ENCODE data around the gene CRELD2.

Gene CRELD2

DNA sequence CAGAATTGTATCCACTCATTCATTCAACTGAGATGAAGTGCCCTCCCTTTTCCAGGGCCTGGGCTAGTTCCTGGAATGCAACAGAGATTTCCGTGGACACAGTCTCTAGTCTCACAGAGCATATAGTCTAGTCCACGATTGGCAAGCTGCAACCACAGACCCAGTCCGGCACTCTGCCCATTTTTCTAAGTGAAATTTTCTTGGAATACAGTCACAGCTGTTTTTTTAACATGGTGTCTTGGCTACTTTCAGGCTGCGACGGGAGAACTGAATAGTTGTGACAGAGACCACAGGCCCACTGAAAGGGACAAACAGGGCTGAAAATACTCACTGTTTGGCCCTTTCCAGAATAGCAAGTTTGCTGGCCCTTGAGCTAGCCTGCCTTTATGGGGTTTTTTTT, 29.4 kb upstream of the CRELD2 start:
- DNase-seq = no peak

DNA sequence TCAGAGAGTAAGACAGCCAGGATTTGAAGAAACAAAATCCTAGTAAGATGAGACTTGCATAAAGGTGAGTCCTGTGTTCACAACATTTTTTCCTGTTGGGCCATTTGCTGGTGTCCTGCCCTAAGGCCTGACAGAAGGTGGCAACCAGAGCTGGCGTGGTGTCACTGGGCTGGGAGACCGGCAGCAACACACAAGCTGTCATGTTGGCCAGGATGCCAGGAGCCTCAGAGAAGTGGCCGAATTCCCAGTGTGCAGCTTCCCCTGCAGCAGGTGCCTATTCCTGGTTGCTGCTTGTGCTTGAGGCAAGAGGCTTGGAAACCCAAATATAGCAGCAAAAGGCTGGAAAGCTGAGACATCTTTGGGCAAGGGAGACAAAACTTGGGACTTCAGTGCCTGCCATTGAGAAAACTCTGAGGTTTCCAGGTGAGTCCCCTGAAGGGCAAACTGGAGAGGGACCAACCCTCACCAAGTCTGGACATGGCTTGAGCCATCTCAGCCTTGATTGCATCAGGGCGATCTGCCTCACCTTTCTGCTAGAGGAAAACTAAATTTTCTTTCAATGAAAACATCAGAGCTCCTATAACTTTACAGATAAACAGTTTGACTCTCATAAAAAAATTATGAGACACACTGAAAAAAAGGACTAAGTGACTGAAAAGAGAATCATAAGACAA, 26.1 kb upstream of the CRELD2 start:
- no peak for DNase-seq

GRCh38 chr22:49893025-49893424, 25.4 kb upstream of the CRELD2 start:
- DNase-seq = no peak

GRCh38 chr22:49894322-49895054, 23.9 kb upstream of the CRELD2 start:
- DNase-seq = no peak

DNA sequence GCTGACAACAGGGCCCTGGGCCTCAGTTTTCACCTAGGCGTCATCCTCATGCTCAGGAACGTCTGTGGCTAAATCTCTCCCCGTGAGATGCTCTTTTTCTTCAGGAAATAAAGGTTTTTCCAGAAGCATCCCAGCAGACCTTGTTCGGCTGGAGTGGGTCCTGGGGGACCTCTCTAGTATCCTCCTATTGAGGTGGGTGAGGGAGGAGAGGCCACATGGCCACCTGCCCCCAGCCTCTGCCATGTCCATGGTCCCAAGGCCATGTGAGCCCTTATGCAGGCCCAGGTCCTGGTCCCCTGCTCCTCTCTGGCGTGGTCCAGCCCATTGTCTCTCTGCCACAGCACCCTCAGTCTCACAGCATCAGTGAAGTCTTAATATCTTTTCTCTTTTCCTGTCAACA, 22.2 kb upstream of the CRELD2 start:
- DNase-seq = no peak

DNA sequence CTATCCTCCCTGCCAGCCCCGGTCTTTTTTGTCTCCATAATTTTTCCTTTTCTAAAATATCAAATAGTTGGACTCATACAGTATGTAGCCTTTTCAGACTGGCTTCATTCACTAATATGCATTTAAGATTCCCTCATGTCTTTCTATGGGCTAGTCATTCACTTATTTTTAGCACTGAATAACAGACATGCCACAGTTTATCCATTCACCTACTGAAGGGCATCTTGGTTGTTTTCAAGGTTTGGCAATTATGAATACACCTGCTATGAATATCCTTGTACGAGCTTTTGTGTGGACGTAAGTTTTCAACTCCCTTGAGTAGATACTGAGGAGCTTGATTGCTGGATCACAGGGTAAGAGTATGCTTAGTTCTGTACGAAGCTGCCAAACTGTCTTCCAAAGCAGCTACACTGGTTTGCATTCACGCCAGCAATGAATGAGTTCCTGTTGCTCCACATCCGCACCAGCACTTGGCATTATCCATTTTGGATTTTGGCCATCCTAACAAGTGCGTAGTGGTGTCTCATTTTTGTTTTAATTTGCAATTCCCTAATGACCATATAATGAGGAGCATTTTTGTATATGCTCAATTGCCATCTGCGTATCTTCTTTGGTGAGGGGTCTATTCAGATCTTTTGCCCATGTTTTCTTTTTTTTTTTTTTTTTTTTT, 21.3 kb upstream of the CRELD2 start:
- no peak for DNase-seq

DNA sequence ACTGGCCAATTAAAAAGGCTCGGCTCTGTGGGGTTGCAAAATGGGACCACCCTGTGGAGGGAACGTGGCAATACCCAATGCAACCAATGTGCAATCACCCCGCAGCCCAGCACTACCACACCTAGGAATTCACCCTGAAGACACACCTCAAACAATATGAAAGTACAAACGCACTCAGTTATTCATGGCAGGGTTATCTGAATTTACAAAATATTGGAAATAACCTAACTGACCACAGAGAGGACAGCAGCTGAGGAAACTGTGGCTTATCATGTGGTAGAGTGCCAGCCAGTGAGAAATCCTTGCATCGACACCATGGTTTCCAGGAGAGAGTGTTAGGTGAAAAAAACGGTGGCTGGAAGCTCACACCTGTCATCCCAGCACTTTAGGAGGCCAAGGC, 18.9 kb upstream of the CRELD2 start:
- DNase-seq = no peak

GRCh38 chr22:49900441-49901230, 17.8 kb upstream of the CRELD2 start:
- no peak for DNase-seq

DNA sequence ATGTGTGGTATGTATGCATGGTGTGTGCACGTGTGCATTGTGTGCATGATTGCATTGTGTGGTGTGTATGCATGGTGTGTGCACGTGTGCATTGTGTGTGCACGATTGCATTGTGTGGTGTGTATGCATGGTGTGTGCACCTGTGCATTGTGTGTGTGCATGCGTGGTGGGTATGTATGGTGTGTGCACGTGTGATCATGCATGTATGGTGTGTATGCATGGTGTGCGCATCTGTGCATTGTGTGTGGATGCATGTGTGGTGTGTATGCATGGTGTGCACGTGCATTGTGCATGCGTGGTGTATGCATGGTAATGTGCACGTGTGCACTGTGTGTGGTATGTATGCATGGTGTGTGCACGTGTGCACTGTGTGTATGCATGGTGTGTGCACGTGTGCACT, 17.0 kb upstream of the CRELD2 start:
- DNase-seq = no peak

DNA sequence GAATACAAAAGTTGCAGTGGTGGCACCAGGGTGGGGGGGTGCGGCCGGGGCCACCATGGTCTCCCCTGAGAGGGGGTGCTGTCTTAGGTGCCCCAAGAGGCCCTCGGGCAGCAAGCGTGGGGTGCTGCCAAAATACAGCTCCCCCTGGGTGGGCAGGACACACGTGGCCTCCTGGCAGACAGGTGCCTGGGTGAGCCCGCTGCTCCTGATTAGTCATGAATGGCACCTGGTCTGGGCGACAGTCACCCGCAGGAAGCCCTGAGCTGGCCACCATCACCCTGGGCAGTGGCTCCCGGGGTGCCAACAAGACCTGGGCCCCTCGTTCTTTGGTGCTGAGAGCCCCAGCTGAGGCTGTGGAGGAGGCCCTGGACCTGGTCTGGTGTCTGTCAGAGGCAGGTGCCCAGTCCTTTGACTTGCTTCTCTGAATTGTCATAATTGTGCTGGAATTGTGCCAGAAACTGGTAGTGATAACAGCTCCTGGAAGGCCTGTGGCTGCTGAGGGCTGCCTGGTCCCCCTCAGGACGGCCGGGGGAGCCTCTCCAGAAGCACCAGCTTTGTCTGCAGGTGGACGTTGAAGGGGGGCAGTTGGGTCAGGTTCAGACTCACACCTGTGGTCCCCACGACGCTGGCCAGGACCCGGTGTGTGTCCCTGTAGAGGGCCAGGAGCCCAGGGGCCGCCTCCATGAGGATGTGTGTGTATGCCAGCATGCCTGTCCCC, 15.0 kb upstream of the CRELD2 start:
- DNase-seq = no peak

DNA sequence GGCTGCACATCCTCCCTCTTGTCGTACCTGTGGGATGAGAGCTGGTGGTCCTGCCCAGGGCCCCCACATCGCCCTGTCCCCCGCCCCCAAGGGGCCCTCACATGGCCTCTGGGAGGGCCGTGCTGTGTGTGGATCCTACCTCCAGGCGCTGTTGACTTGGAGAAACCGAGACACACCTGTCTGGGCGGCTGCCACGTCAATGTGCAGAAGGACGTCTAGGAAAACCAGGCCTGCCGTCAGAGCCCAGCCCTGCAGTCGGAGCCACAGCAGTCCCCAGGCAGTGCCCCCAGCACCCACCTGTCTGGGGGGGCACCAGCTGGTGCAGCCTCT, 14.4 kb upstream of the CRELD2 start:
- DNase-seq = no peak

DNA sequence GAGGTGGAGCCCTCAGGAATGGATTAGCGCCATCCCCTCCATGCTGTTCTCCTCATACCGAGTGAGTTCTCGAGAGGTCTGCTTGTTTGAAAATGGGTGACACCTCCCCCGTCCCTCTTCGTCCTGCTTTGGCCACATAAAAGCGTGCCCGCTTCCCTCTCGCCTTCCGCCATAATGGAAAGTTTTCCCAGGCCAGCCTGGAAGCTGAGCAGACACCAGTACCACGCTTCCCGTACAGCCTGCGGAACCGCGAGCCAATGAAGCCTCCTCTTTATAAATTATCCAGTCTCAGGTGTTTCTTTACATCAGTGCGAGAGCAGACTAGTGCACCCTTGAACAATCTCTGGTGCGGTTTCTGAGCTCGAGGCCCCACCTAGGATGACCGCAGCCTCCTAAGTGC, 13.0 kb upstream of the CRELD2 start:
- no peak for DNase-seq

DNA sequence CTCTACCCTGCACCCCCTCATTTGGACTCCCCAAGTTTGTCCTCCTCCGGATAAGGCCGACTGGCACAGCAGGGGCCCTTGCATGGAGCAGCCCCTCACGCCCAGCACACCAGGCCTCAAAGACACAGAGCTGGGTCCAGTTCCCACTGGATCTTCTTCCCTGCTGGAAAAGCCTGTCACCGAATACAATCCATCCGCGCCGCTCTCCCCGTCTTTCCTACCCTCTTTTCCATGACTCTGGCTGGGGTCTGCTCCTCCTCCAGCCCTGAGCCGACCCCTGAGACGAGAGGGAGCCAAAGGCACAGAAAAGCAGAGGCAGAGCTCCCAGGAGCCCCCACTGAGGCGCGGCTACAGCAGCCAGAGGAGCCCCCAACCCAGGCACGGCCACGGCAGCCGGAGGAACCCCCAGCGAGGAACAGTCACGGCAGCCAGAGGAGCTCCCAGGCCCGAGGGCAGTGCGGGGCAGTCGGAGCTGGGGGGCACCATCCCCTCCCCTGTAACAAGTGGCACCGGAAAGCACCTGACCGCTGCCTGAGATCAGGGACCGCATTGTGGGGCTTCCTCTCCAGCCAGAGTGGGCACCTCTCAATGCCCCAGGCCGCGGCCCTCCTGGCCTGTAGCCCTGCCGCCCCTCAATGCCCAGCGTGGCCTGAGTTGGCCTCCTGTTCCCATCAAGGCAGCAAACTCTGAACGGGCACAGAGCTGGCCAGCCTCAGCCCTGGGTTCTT, 12.2 kb upstream of the CRELD2 start:
- no peak for DNase-seq

DNA sequence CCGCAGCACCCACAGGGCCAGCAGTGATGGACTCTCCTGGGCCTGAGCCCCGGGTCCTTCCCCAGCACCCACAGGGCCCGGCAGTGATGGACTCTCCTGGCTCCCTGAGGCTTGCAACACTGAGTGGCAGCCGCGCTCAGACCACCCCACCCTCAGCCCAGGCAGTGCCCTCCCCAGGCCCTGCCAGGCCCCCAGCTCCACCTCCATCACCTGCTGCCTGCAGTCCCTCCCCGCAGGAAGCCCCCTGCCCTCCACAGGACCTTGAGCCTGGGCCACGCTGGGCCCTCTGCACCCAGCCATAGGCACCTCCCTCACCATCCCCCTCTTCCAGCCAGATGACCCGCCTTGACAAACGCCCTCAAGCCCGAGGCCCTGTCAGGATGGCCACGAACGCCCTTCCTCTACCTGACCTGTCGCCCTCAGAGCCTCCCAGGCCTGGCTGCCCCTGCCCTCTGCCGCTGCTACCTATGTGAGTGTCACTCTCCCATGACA, 11.6 kb upstream of the CRELD2 start:
- DNase-seq = no peak

DNA sequence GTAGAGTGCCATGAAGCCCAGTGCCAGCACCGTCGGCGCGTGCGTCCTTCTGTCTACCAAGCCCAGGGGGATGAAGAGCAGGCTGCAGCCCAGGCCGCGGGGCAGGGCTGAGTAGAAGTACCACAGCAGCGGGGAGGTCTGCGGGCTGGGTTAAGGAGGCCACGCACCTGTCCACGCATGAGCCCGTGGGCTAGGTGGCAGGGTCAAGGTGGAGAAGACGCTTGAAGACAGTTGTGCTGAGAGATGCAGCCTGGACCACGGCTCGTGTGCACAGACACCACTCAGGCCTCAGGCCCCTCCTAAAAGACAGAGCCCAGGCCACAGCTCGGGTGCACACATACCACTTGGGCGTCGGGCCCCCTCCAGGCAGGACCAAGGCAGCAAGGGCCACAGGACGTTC, 10.6 kb upstream of the CRELD2 start:
- DNase-seq = no peak

DNA sequence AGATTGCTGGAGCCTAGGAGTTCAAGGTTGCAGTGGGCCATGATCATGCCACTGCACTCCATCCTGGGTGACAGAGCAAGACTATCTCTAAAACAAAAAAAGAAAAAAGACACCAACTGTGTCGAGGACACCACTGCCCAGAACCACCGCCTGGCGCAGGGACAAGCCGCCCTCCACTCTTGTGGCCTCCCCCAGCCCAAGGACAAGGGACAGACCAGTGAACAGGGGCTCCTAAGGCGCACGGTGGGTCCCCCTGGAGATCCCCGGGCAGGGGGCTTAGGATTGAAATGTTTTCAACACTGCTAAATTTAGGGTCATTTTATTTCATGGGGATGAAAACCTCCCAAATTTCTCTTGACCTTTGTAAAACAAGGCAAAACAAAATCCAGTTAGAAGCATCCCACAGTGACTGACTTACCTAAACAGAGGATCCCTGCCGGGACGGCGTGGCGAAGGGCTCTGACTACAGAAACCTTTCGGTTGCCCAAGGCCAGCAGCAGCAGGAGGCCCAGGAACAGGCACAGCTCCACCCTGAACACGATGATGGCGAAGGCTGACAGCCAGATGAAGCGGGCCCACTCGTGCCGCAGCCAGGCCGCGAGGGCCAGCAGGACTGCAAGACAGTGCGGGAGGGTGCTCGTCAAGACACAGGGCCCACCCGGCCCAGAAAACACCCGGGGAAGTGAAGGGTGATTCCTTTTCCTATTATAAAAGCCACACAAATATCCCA, 8.8 kb upstream of the CRELD2 start:
- no peak for DNase-seq

DNA sequence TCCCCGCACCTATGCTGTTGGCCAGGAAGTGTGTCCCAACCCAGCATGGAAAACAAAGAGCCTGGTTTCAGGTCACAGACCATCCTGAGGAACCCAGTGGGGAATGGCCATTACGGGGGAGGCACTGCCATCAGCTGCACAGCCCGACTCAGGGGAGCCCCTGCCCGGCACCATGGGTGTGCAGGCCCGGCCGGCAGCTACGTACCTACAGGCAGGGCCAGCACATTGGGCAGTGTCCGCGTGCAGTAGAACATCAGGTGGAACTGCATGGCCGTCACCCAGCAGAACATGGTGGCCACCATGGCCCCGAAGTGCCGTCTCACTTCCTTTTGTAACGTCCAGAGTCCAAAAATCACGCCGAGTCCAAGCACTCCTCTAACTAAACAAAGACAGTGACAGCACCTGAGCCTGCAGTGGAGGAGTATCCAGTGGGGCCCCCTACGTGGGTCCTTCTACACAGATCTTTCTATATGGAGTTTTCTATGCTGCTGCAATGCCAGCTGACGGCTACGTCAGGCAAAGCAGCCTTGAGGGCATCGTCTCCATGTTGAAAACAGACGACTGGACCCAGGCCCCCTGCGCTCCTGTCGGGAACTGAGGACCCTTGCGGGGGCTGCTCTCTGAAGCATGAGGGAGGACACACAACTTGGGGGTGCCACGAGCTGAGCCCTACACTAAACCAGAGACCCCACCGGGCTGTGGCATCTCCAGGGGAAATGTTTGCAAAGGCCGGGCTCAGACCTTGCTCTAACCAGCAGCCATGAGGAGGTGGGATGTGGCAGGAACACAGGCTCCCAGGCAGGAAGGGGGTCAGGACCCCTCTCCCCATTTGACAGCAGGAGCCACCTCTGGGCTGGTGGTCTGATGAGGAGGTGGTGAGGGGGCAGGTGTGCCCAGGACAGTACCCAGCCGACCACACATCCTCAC, 7.9 kb upstream of the CRELD2 start:
- DNase-seq = no peak

- no peak for DNase-seq
These were observed 6.4 kb upstream of the CRELD2 start for GRCh38 chr22:49911881-49912625.

DNA sequence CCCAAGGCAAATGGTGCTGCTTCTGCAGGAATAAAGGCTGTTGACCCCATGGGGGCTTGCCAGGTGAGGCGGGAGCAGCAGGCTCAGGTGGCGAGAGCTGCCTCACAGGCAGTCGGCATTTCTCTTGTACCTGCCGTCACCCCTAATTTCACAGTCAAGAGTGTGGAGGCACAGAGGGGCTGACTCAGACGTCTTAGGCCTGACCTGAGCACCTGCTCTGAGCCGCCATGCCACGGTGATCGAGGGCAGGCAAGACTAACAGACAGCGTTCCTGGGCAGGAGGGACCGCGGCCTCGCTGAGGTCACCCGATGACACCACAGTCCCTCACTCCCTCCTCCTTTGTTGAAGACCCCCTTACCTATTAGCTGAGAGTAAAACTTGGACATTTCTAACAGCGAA, 5.4 kb upstream of the CRELD2 start:
- no peak for DNase-seq
